Muscle of leg (tissue), 11 donors: ENCODE results near the gene REM2. TPM values are rescaled to one million over a fixed set of nuclear protein-coding genes. Genes with fewer than 3 reads are reported as not detected.
A peak's percentile ranks its signal among the peaks of the same experiment; 100 is the strongest.
"Not testable (repeated sequence)": the region's sequence is repeated elsewhere in the genome, so short reads cannot be mapped to it uniquely, and the experiment has no call there.

Experiments
- DNase-seq: peaks from one replicate; pipeline ENCODE4 v3.0.0; 2013
- H3K27ac ChIP-seq: one replicate; pipeline ENCODE4 v1.5.1; 2013; ENCODE audit warnings: mild to moderate bottlenecking, low read length, control low read depth
- H3K27me3 ChIP-seq: one replicate; pipeline ENCODE4 v1.6.1; 2013; ENCODE audit warnings: low read length; ENCODE audit not compliant: control insufficient read depth, insufficient read depth
- H3K36me3 ChIP-seq: one replicate; pipeline ENCODE4 v1.6.1; 2013; ENCODE audit warnings: low read length; ENCODE audit not compliant: control insufficient read depth, insufficient read depth
- H3K4me1 ChIP-seq: one replicate; pipeline ENCODE4 v1.6.1; 2013; ENCODE audit warnings: low read length; ENCODE audit not compliant: control insufficient read depth, insufficient read depth
- H3K4me3 ChIP-seq: one replicate; pipeline ENCODE4 v1.5.1; 2013; ENCODE audit warnings: low read length, control low read depth
- H3K9me3 ChIP-seq: replicated peaks from 2 replicates; pipeline ENCODE4 v1.6.1; 2013; ENCODE audit warnings: low read depth, low read length; ENCODE audit not compliant: control insufficient read depth
- WGBS: methylation state at CpG from one replicate; pipeline ENCODE4 v1.1.5; 2013; ENCODE audit warnings: missing lambda C conversion rate; ENCODE audit not compliant: insufficient coverage; 5-methylcytosine and 5-hydroxymethylcytosine counted together
- polyA plus RNA-seq, 8 donors: library from polyadenylated mRNA; unstranded; fragments of 120-200 nt; gene quantifications; one replicate each; pipeline versions ENCODE4 v1.2.1 to v1.2.3, GENCODE V29; 2013; ENCODE audit warnings: inconsistent platforms in 1 of 8, low replicate concordance in 1 of 8; ENCODE audit not compliant: insufficient read length in 8 of 8, insufficient read depth in 1 of 8
- total RNA-seq: library from RNA; stranded (reverse); fragments of 120-200 nt; gene quantifications from one replicate; pipeline ENCODE4 v1.2.4, GENCODE V29; 2013

The REM2 gene
- total and polyA plus RNA-seq, 9 donors: 0.13 to 0.32 (median 0.18) TPM; not detected in 1

DNA sequence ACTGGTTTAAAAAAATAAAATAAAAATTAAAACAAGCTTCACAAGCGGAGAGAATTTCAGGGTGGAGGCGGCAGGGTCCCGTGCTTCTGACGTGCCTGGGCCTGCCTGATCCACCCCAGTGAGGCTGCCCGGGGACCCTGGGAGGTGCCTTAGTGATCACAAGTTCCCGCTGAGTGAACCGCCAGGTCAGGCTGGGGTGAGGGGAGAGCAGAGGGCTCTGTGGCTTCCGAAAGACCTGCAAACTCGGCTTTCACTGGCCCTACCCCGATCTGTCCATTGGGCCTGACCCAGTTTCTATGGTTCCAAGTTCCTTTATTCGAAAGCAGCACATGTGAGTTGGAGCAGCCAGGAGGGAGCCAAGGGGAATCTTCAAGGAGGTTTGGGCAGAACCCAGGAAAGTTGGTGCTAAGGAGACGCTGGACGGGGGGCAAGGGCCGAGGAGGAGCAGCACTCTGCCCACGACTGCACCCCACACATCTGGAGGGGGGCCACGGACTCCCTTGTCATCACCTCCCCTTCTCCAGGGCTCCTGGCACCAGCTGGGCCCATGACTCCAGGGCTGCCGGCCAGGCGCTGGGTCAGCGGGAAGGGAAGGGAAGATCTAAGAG lies 33.7 kb upstream of the REM2 start:
- Histone ChIP-seq H3K4me1 (peaks cover 75% of the 10 kb centered on the region), H3K36me3 (peaks cover 26% of the 10 kb centered on the region), H3K9me3 (no peaks in the 10 kb centered on the region), H3K27ac (peak overlapping the region; percentile 89), H3K27me3 (no peaks in the 10 kb centered on the region), H3K4me3 (no peak overlapping the region)
- DNase-seq: peak; percentile 96
- 11% methylated on average over 10 of the region's 19 CpGs for WGBS

DNA sequence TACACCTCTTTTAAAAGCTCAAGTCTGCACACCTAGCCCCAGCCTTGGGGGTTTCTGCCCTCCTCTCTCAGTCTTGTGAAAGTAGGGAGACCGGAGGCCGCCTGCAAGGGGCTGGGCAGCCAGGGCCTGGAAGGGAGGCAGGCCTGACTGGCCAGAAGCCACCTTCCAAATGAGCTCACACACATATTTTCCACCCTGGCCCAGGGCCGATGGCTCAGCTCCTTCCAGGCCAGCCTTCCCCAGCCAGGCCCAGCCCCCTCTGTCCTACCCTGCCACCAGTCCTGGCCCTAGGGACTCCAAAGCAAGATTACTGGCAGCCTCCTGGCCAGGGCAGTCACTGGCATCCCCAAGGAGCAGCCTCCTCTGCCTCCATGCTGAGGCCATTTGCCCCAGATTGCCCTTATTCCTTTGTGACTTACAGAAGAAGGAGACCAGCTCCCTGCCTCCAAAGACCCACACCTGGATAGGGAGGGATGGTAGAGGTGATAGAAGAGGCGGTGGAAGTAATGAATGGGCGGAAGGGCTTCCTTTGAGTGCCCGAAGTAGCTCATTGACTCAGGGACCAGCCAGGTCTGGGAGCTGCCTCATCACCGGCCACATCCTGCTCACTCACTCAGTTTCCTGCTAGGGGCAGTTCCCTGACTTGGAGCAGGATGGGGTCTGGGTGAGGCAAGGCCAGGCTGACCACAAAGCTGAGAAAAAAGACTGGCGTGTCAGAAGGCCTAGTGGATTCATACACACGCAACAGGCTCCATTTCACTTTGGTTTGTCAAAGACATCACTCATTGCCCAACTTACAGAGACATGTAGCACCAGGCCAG lies 31.9 kb upstream of the REM2 start:
- peak; percentile 96 for DNase-seq
- H3K4me1 ChIP-seq: peaks cover 63% of the 10 kb centered on the region

DNA sequence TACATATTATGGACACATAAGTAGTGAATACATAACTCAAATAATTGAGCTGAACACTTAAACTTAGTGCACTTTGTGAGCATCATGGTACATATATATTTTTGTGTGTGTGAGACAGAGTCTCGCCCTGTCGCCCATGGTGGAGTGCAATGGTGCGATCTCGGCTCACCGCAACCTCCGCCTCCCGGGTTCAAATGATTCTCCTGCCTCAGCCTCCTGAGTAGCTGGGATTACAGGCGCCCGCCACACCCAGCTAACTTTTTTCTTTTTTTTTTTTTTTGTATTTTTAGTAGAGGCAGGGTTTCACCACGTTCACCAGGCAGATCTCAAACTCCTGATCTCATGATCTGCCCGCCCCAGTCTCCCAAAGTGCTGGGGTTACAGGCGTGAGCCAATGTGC lies 30.8 kb upstream of the REM2 start:
- not testable (repeated sequence) for DNase-seq, H3K4me3 ChIP-seq, H3K27ac ChIP-seq, H3K9me3 ChIP-seq, H3K27me3 ChIP-seq, H3K36me3 ChIP-seq
- H3K4me1 ChIP-seq: peaks cover 53% of the 10 kb centered on the region
- no CpG with 5 or more reads among the region's 12 CpGs for WGBS

More for the DNA sequence above, 31.9 kb upstream of the REM2 start:
- Histone ChIP-seq H3K4me3 (no peak overlapping the region), H3K27me3 (no peaks in the 10 kb centered on the region), H3K27ac (peak overlapping the region; percentile 93), H3K36me3 (peaks cover 8% of the 10 kb centered on the region), H3K9me3 (no peaks in the 10 kb centered on the region)
- 46% methylated on average over 2 of the region's 9 CpGs for WGBS

DNA sequence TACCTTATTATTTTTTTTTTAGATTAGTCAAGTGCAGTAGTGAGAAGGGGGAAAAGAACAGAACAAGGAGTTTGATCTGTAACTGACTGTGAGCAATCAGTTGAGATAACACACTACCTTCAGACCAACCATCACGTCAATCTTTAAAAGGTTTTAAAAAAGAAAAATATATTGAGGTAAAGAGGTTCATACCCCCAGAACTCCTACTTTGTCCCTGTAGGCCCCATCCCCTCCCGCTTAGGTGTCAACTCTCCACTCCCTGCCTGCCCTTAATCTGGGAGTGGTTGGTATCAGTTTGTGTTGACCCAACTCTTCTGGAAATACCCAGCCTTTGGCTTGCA lies 30.5 kb upstream of the REM2 start:
- WGBS: no CpG with 5 or more reads among the region's 2 CpGs
- H3K27ac ChIP-seq: peak overlapping the region; percentile 43
- H3K4me3 ChIP-seq: no peak overlapping the region
- peaks cover 51% of the 10 kb centered on the region for H3K4me1 ChIP-seq
- no peaks in the 10 kb centered on the region for H3K27me3 ChIP-seq
- no peaks in the 10 kb centered on the region for H3K36me3 ChIP-seq
- DNase-seq: no peak
- H3K9me3 ChIP-seq: peaks cover 4% of the 10 kb centered on the region

DNA sequence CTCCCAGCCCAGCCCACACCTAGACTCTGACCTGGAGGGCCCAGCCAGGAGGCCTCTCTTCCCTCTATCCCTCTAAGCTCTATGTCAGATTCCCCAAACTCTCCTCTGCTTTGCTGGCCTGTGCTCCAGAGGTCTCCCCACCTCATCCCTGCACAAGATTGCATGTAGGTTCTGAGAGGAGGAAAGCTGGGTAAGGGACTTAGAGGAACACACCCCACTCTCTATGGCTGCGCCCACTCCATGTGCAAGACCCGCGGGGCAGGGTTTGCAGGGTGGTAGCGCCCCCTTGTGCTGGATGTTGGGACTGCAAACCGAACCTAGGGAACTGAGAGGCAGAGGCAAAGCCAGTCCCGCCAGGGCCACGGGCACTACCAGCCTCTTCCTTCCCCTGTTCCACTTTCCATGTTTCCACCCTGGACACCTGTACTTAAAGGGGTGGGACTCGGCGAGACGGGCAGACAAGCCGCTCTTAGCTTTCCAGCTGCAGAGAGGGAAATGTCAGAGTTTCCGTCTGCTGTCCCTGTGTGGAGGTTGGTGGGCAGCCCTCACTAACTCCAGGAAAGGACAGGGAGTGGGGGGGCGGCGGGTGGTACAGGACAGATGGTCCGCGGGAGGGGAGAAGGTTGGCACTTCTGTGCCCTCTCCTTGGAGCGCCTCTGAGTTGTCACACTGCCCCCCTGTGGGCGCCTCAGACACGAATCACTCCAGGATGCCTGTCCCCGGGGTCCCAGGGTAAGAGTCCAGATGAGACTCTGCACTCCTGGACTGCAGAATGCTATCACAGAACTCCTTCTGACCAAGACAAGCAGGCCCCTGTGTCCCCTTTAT lies 29.9 kb upstream of the REM2 start:
- DNase-seq: peak; percentile 92
- no peaks in the 10 kb centered on the region for H3K27me3 ChIP-seq
- WGBS: 3% methylated on average over 10 of the region's 20 CpGs
- no peaks in the 10 kb centered on the region for H3K36me3 ChIP-seq
- peaks cover 4% of the 10 kb centered on the region for H3K9me3 ChIP-seq
- H3K27ac ChIP-seq: peak overlapping the region; percentile 53
- peaks cover 45% of the 10 kb centered on the region for H3K4me1 ChIP-seq
- H3K4me3 ChIP-seq: peak overlapping the region; percentile 39

DNA sequence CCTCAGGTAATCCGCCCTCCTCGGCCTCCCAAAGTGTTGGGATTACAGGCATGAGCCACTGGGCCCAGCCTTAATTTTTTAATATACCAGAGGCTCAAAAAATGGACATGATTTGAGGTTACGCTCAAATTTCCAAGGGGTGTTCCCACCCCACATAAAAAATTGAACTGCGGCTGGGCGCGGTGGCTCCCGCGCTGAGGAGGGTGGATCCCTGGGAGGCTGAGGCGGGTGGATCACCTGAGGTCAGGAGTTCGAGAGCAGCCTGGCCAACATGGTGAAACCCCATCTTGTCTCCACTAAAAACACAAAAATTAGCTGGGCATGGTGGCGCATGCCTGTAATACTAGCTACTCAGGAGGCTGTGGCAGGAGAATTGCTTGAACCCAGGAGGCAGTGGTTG lies 28.7 kb upstream of the REM2 start:
- not testable (repeated sequence) for H3K27ac ChIP-seq, H3K9me3 ChIP-seq, H3K27me3 ChIP-seq, H3K4me3 ChIP-seq, H3K36me3 ChIP-seq, DNase-seq
- WGBS: 75% methylated on average over 2 of the region's 11 CpGs
- H3K4me1 ChIP-seq: peaks cover 34% of the 10 kb centered on the region

DNA sequence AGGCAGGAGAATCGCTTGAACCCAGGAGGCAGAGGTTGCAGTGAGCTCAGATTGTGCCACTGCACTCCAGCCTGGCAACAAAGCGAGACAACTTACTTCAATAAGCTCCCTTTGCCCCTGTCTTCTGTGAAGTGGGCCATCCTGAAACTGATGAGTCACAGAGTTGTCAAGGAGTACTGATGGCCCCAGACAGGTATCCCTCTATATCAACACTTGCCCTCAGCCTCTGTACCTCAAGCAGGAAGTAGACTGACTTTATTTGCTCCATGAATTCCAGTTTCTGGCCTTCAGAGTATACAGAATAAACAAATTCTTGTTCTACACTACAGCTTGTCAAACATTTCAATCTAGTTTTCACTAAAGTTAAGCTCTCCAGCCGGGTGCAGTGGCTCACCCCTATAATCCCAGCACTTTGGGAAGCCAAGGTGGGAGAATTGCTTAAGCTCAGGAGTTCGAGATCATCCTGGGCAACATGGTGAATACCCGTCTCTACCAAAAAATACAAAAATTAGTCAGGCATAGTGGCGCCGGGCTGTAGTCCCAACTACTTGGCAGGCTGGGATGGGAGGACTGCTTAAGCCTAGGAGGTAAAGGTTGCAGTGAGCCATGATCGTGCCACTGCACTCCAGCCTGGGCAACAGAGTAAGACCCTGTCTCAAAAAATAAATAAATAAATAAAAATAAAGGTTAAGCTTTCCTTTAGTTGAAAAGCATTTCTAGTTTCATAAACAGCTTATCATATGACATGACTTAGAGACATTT lies 27.9 kb upstream of the REM2 start:
- Histone ChIP-seq H3K4me1 (peaks cover 25% of the 10 kb centered on the region), H3K27ac (no peak overlapping the region), H3K27me3 (no peaks in the 10 kb centered on the region), H3K36me3 (no peaks in the 10 kb centered on the region), H3K9me3 (peaks cover 4% of the 10 kb centered on the region), H3K4me3 (no peak overlapping the region)
- 100% methylated on average over 2 of the region's 8 CpGs for WGBS
- DNase-seq: no peak

DNA sequence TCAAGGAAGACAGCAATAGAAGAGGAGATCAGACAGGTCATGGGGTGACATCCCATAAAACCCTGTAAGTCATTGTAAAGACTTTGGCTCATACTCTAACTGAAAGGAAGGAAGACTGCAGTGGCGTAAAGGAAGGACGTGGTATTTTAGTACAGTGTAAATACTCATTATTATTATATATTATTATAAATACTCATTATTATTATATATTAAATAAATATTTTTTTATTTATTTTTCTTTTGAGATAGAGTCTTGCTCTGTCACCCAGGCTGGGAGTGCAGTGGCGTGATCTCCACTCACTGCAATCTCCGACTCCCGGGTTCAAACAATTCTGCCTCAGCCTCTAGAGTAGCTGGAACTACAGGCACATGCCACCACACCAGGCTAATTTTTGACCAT lies 26.6 kb upstream of the REM2 start:
- no peak for DNase-seq
- Histone ChIP-seq H3K4me1 (peaks cover 14% of the 10 kb centered on the region), H3K27ac (no peak overlapping the region), H3K27me3 (no peaks in the 10 kb centered on the region), H3K9me3 (peaks cover 4% of the 10 kb centered on the region), H3K4me3 (no peak overlapping the region), H3K36me3 (no peaks in the 10 kb centered on the region)
- WGBS: 100% methylated on average over 3 of the region's 5 CpGs

DNA sequence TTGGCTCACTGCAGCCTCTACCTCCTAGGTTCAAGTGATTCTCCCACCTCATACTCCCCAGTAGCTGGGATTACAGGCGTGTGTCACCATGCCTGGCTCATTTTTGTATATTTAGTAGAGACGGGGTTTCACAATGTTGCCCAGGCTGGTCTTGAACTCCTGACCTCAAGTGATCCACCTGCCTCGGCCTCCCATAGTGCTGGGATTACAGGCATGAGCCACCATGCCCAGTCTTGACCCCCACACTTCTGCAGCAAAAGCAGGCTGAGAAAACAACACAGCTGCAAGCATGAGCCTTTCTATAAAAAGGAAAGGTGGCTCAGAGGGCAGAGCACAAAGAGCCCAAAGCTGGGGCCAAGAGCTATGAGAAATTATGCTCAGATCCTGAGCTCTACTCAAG lies 22.6 kb upstream of the REM2 start:
- not testable (repeated sequence) for DNase-seq, H3K27ac ChIP-seq, H3K9me3 ChIP-seq, H3K36me3 ChIP-seq, H3K4me3 ChIP-seq, H3K27me3 ChIP-seq, H3K4me1 ChIP-seq
- WGBS: 100% methylated on average over 1 of the region's 3 CpGs

DNA sequence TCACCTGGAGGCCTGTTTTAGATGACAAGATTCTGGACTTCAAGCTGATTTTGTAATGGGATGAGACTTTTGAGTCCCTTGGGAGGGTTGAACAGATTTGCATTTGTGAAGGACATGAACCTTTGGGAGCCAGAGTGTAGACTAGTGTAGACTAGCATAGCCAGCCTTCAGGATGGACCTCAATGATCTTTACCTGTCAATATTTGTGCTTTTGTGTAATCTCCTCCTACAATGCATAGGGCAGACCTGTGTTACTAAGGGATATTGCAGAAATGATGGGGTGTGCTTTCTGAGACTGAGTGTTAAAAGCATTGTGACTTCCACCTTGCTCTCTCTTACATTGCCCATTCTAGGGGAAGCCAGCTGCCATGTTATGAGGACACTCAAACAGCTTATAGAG lies 21.4 kb upstream of the REM2 start:
- Histone ChIP-seq H3K27me3 (no peaks in the 10 kb centered on the region), H3K36me3 (no peaks in the 10 kb centered on the region), H3K9me3 (peaks cover 4% of the 10 kb centered on the region), H3K4me1 (no peaks in the 10 kb centered on the region), H3K4me3 (no peak overlapping the region), H3K27ac (no peak overlapping the region)
- no peak for DNase-seq
